Body of pancreas (tissue), 4 donors: ENCODE measurements around the gene SEPTIN5. TPM values are rescaled to one million over a fixed set of nuclear protein-coding genes. Genes with fewer than 3 reads are reported as not detected.

ENCODE experiments used
- ATAC-seq: fragments of 150-250 bp; one replicate; pipeline ENCODE4 v1.9.1; 2016
- DNase-seq, 4 donors: peaks; one replicate each; pipeline ENCODE4 v3.0.0-alpha.2; 2019
- H3K27ac ChIP-seq, 4 donors: fragments of 200-600 bp; sonication (generic); 1 replicate in 3 of 4; 2 replicates in 1 of 4; pipeline versions ENCODE4 v1.5.1 to v1.6.1; 2016 to 2019; ENCODE audit warnings: mild to moderate bottlenecking in 1 of 4, mixed read lengths in 1 of 4, moderate library complexity in 1 of 4
- H3K27me3 ChIP-seq, 2 donors: fragments of 200-600 bp; sonication (generic); one replicate each; pipeline ENCODE4 v1.6.0; 2016; ENCODE audit warnings: mild to moderate bottlenecking in 1 of 2
- H3K36me3 ChIP-seq, 2 donors: fragments of 200-600 bp; sonication (generic); replicated peaks in 1 of 2; 2 replicates each; pipeline ENCODE4 v1.5.1; 2016; ENCODE audit warnings: low read depth in 2 of 2; ENCODE audit not compliant: insufficient read depth in 1 of 2
- H3K4me1 ChIP-seq: fragments of 200-600 bp; sonication (generic); one replicate; pipeline ENCODE4 v1.6.0; 2016
- H3K4me3 ChIP-seq, 2 donors: fragments of 200-600 bp; sonication (generic); 1 replicate in 1 of 2; 2 replicates in 1 of 2; pipeline ENCODE4 v1.5.1; 2016 to 2019
- H3K9me3 ChIP-seq, 3 donors: fragments of 200-600 bp; sonication (generic); 1 replicate in 2 of 3; 2 replicates in 1 of 3; pipeline ENCODE4 v1.5.1; 2016
- CTCF ChIP-seq, 7 experiments: fragments of 450-650 bp in 4 of 7; fragments of 200-600 bp in 3 of 7; sonication (generic) in 3 of 7; IDR thresholded peaks; one replicate each; pipeline ENCODE4 v1.5.1; 2016 to 2019; ENCODE audit warnings: antibody characterized with exemption in 7 of 7
- POLR2A ChIP-seq, 3 donors: fragments of 450-650 bp; IDR thresholded peaks; one replicate each; pipeline ENCODE4 v1.6.1; 2016; ENCODE audit warnings: antibody characterized with exemption in 3 of 3, mild to moderate bottlenecking in 2 of 3
- WGBS, 2 donors: methylation state at CpG; one replicate each; pipeline ENCODE4 v1.1.5; 2017; 5-methylcytosine and 5-hydroxymethylcytosine counted together
- intact Hi-C: fragments of 100-400 bp; cut with DNase I; formaldehyde crosslinking; loops from one replicate; pipeline ENCODE4 v1.15.1; 2023
- total RNA-seq, 2 donors: library from RNA; depleted of rRNA; stranded (reverse); fragments of >200 nt; gene quantifications; one replicate each; pipeline ENCODE4 v1.1.0, GENCODE V29; 2016

SEPTIN5 gene
- total RNA-seq, 2 donors from 2014 or later = 15.0 to 15.2 TPM

- no peak overlapping the region for H3K27ac ChIP-seq
- ATAC-seq = no peak
- WGBS, 2 donors = 76 to 85% methylated on average over 9 of the region's 9 CpGs
Measured at GRCh38 chr22:19672054-19672776, 42.1 kb upstream of the SEPTIN5 start.

GRCh38 chr22:19673660-19674059 is 40.6 kb upstream of the SEPTIN5 start:
- H3K4me1 ChIP-seq = no peaks in the 10 kb centered on the region
- H3K9me3 ChIP-seq = no peaks in the 10 kb centered on the region
- TF ChIP-seq CTCF (IDR thresholded peaks at IDR 0.05) (no peak), POLR2A (IDR thresholded peaks at IDR 0.05) (no peak)
- no peak overlapping the region for H3K4me3 ChIP-seq
- no peak for ATAC-seq
- intact Hi-C loops = no loop called here
- H3K36me3 ChIP-seq = no peaks in the 10 kb centered on the region
- no peak overlapping the region for H3K27ac ChIP-seq
- no peaks in the 10 kb centered on the region for H3K27me3 ChIP-seq
- no peak for DNase-seq
- WGBS, 2 donors = 45 to 63% methylated on average over 3 to 4 of the region's 4 CpGs

More at GRCh38 chr22:19672054-19672776, 42.1 kb upstream of the SEPTIN5 start:
- Histone ChIP-seq H3K4me1 (no peaks in the 10 kb centered on the region), H3K9me3 (no peaks in the 10 kb centered on the region), H3K36me3 (no peaks in the 10 kb centered on the region), H3K4me3 (no peak overlapping the region), H3K27me3 (no peaks in the 10 kb centered on the region)
- TF ChIP-seq POLR2A (IDR thresholded peaks at IDR 0.05) = no peak
- no peak for TF ChIP-seq CTCF (IDR thresholded peaks at IDR 0.05)
- intact Hi-C loops = no loop called here
- DNase-seq = no peak

GRCh38 chr22:19674129-19674928 is 40.0 kb upstream of the SEPTIN5 start:
- no peaks in the 10 kb centered on the region for H3K4me1 ChIP-seq
- DNase-seq = no peak
- H3K27ac ChIP-seq = no peak overlapping the region
- intact Hi-C loops = no loop called here
- no peak for ATAC-seq
- H3K36me3 ChIP-seq = no peaks in the 10 kb centered on the region
- no peak overlapping the region for H3K4me3 ChIP-seq
- H3K27me3 ChIP-seq = no peaks in the 10 kb centered on the region
- no peaks in the 10 kb centered on the region for H3K9me3 ChIP-seq
- TF ChIP-seq CTCF (IDR thresholded peaks at IDR 0.05) (no peak), POLR2A (IDR thresholded peaks at IDR 0.05) (no peak)
- WGBS, 2 donors = 68 to 75% methylated on average over 10 to 11 of the region's 11 CpGs

GRCh38 chr22:19674929-19675253 is 39.4 kb upstream of the SEPTIN5 start:
- no peaks in the 10 kb centered on the region for H3K4me1 ChIP-seq
- 52 to 55% methylated on average over 10 of the region's 10 CpGs for WGBS, 2 donors
- H3K36me3 ChIP-seq = no peaks in the 10 kb centered on the region
- no peak for TF ChIP-seq POLR2A (IDR thresholded peaks at IDR 0.05)
- TF ChIP-seq CTCF (IDR thresholded peaks at IDR 0.05) = no peak
- no peaks in the 10 kb centered on the region for H3K27me3 ChIP-seq
- H3K27ac ChIP-seq = no peak overlapping the region
- ATAC-seq (no peak), DNase-seq (no peak)
- H3K9me3 ChIP-seq = no peaks in the 10 kb centered on the region
- H3K4me3 ChIP-seq = no peak overlapping the region
- intact Hi-C loops = no loop called here
